HL-60/S4 (cell line): ENCODE data around the gene TP53RK.

Experiments used
- in situ Hi-C: fragments of 300-500 bp; cut with MboI; formaldehyde crosslinking; loops from 2 replicates; pipeline ENCODE4 v1.14.3; 2022; ENCODE audit warnings: low sequenced_read_pairs

The TP53RK gene

GRCh38 chr20:46689082-46689753, at the start of gene TP53RK:
TP53RK (minus strand) TSS chr20:46689444; CDS start chr20:46689414, 30 bp downstream.
- in situ Hi-C loops, result loop anchor here (10.0 kb wide), 2 partner anchors 134 to 164 kb away; partner anchors contain the start of gene OCSTAMP

GRCh38 chr20:46735436-46735835, 46.2 kb upstream of the TP53RK start:
- in situ Hi-C loops, result no loop called here

- in situ Hi-C loops, result no loop called here
These were observed 42.5 kb upstream of the TP53RK start for GRCh38 chr20:46731770-46732169.

- in situ Hi-C loops, result no loop called here
These were observed 36.2 kb upstream of the TP53RK start for GRCh38 chr20:46725186-46726165.

GRCh38 chr20:46724343-46724959, 35.2 kb upstream of the TP53RK start:
- in situ Hi-C loops, result no loop called here

- in situ Hi-C loops, result no loop called here
These were observed 33.8 kb upstream of the TP53RK start for GRCh38 chr20:46723039-46723438.

GRCh38 chr20:46722450-46722849, 33.2 kb upstream of the TP53RK start:
- in situ Hi-C loops, result no loop called here

- in situ Hi-C loops, result no loop called here
These were observed 32.2 kb upstream of the TP53RK start for GRCh38 chr20:46721476-46721875.

- in situ Hi-C loops, result no loop called here
These were observed 31.7 kb upstream of the TP53RK start for GRCh38 chr20:46720776-46721425.

GRCh38 chr20:46720019-46720418, 30.8 kb upstream of the TP53RK start:
- in situ Hi-C loops, result no loop called here

- in situ Hi-C loops, result no loop called here
These were observed 28.7 kb upstream of the TP53RK start for GRCh38 chr20:46717818-46718541.

- in situ Hi-C loops, result no loop called here
These were observed 26.1 kb upstream of the TP53RK start for GRCh38 chr20:46715292-46715756.

GRCh38 chr20:46713957-46714834, 25.0 kb upstream of the TP53RK start:
- in situ Hi-C loops, result no loop called here

GRCh38 chr20:46712056-46712636, 22.9 kb upstream of the TP53RK start:
- in situ Hi-C loops, result no loop called here

GRCh38 chr20:46710153-46710913, 21.1 kb upstream of the TP53RK start:
- in situ Hi-C loops, result no loop called here

GRCh38 chr20:46709459-46710152, 20.4 kb upstream of the TP53RK start, which contains the start of gene SLC2A10:
SLC2A10 (plus strand) TSS chr20:46709649; CDS start chr20:46709737, 88 bp downstream.
- in situ Hi-C loops, result no loop called here

GRCh38 chr20:46709055-46709458, 19.8 kb upstream of the TP53RK start:
- in situ Hi-C loops, result no loop called here
